Stomach (tissue), 4 donors: ENCODE data around the gene C11orf91.

Experiments used
- POLR2A ChIP-seq, 4 donors: fragments of 450-650 bp; IDR thresholded peaks; one replicate each; pipeline ENCODE4 v1.6.1; 2016; ENCODE audit warnings: antibody characterized with exemption in 4 of 4, control low read depth in 2 of 4, mild to moderate bottlenecking in 1 of 4, moderate library complexity in 1 of 4
- TF ChIP-seq, protein P1 (sequence below), 7 experiments: fragments of 450-650 bp in 4 of 7; fragments of 200-600 bp in 3 of 7; sonication (generic) in 3 of 7; IDR thresholded peaks; one replicate each; pipeline ENCODE4 v1.5.1; 2016 to 2019; ENCODE audit warnings: antibody characterized with exemption in 7 of 7, control low read depth in 2 of 7, mild to moderate bottlenecking in 1 of 7

GRCh38 chr11:33699515-33700062, 1.0 kb downstream of the C11orf91 start:
- TF ChIP-seq, protein P1, sequence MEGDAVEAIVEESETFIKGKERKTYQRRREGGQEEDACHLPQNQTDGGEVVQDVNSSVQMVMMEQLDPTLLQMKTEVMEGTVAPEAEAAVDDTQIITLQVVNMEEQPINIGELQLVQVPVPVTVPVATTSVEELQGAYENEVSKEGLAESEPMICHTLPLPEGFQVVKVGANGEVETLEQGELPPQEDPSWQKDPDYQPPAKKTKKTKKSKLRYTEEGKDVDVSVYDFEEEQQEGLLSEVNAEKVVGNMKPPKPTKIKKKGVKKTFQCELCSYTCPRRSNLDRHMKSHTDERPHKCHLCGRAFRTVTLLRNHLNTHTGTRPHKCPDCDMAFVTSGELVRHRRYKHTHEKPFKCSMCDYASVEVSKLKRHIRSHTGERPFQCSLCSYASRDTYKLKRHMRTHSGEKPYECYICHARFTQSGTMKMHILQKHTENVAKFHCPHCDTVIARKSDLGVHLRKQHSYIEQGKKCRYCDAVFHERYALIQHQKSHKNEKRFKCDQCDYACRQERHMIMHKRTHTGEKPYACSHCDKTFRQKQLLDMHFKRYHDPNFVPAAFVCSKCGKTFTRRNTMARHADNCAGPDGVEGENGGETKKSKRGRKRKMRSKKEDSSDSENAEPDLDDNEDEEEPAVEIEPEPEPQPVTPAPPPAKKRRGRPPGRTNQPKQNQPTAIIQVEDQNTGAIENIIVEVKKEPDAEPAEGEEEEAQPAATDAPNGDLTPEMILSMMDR (IDR thresholded peaks at IDR 0.05), result no peak
- no peak for TF ChIP-seq POLR2A (IDR thresholded peaks at IDR 0.05)
